GM12878 (cell line): ENCODE measurements around the gene KRTAP5-6.

Experiments
- FOS ChIP-seq: IDR thresholded peaks from 3 replicates; pipeline ENCODE4 v1.6.1; 2011; ENCODE audit warnings: borderline replicate concordance; ENCODE audit not compliant: insufficient read length; ENCODE audit errors: extremely low read depth
- NFYA ChIP-seq: IDR thresholded peaks from 2 replicates; pipeline ENCODE4 v1.6.1; 2011; ENCODE audit warnings: low read depth, mild to moderate bottlenecking, low read length, improper control_type of control experiment, borderline replicate concordance
- POLR2A ChIP-seq: IDR thresholded peaks from 2 replicates; pipeline ENCODE4 v1.6.1; 2011; ENCODE audit warnings: low read depth, mild to moderate bottlenecking, low read length
- ZZZ3 ChIP-seq: IDR thresholded peaks from 2 replicates; pipeline ENCODE4 v1.6.1; 2011; ENCODE audit warnings: low read depth; ENCODE audit not compliant: control insufficient read depth, insufficient read length

- TF ChIP-seq POLR2A (no peak), ZZZ3 (no peak), FOS (no peak), NFYA (no peak)
Measured at GRCh38 chr11:1734641-1735081, 37.7 kb downstream of the KRTAP5-6 start.
